ENCODE measurements around the gene MON1A.

GRCh38 chr3:49912881-49913281, 16.7 kb downstream of the MON1A start:
- no peak for TF ChIP-seq POLR2A (IDR thresholded peaks at IDR 0.05)
- no peak for TF ChIP-seq CTCF (IDR thresholded peaks at IDR 0.05)
